Measurements from ENCODE around the gene SLC12A6. TPM values are rescaled to one million over a fixed set of nuclear protein-coding genes. Genes with fewer than 3 reads are reported as not detected.
"Not testable (repeated sequence)": the region's sequence is repeated elsewhere in the genome, so short reads cannot be mapped to it uniquely, and the experiment has no call there.

The SLC12A6 gene
- polyA plus RNA-seq, 4 donors: 3.5 to 26.0 (median 5.8) TPM

GRCh38 chr15:34352996-34353395 is 15.4 kb upstream of the SLC12A6 start:
- H3K9me3 ChIP-seq (ENCODE audit: control insufficient read depth in 2 of 2, insufficient read depth in 1 of 2, low read depth in 1 of 2, low read length in 1 of 2); H3K4me1 ChIP-seq (ENCODE audit: control insufficient read depth in 3 of 3, insufficient read depth in 2 of 3, low read depth in 1 of 3, low read length in 2 of 3); H3K4me3 ChIP-seq (ENCODE audit: low read depth in 1 of 3, low read length in 3 of 3); FAIRE-seq; H3K27ac ChIP-seq (ENCODE audit: low read depth in 1 of 3, low read length in 2 of 3); H3K27me3 ChIP-seq (ENCODE audit: control insufficient read depth in 3 of 3, insufficient read depth in 3 of 3, low read length in 3 of 3); DNase-seq: not testable (repeated sequence)
- WGBS, 3 donors: 94 to 97% (median 96%) methylated on average over 10 to 12 of the region's 12 CpGs
- peaks cover 0 to 34% (median 5%) of the 10 kb centered on the region in 3 donors for H3K36me3 ChIP-seq (ENCODE audit: control insufficient read depth in 3 of 3, insufficient read depth in 2 of 3, low read depth in 1 of 3, low read length in 3 of 3)

- H3K4me3 ChIP-seq (ENCODE audit: low read depth in 1 of 3, low read length in 3 of 3): no peak overlapping the region
- H3K4me1 ChIP-seq (ENCODE audit: control insufficient read depth in 3 of 3, insufficient read depth in 2 of 3, low read depth in 1 of 3, low read length in 2 of 3): no peaks in the 10 kb centered on the region
- H3K36me3 ChIP-seq (ENCODE audit: control insufficient read depth in 3 of 3, insufficient read depth in 2 of 3, low read depth in 1 of 3, low read length in 3 of 3): peaks cover 0 to 11% (median 5%) of the 10 kb centered on the region in 3 donors
- DNase-seq (no peak), FAIRE-seq (no peak)
- H3K27ac ChIP-seq (ENCODE audit: low read depth in 1 of 3, low read length in 2 of 3): no peak overlapping the region
- 88 to 93% (median 92%) methylated on average over 4 of the region's 4 CpGs for WGBS, 3 donors
- no peaks in the 10 kb centered on the region for H3K9me3 ChIP-seq (ENCODE audit: control insufficient read depth in 2 of 2, insufficient read depth in 1 of 2, low read depth in 1 of 2, low read length in 1 of 2)
- H3K27me3 ChIP-seq (ENCODE audit: control insufficient read depth in 3 of 3, insufficient read depth in 3 of 3, low read length in 3 of 3): no peaks in the 10 kb centered on the region
Observed at GRCh38 chr15:34349769-34350168, 12.2 kb upstream of the SLC12A6 start.

- FAIRE-seq: no peak
- Histone ChIP-seq H3K36me3 (ENCODE audit: control insufficient read depth in 3 of 3, insufficient read depth in 2 of 3, low read depth in 1 of 3, low read length in 3 of 3) (peaks cover 0 to 5% (median 0%) of the 10 kb centered on the region in 3 donors), H3K4me3 (ENCODE audit: low read depth in 1 of 3, low read length in 3 of 3) (no peak overlapping the region), H3K4me1 (ENCODE audit: control insufficient read depth in 3 of 3, insufficient read depth in 2 of 3, low read depth in 1 of 3, low read length in 2 of 3) (no peaks in the 10 kb centered on the region), H3K27ac (ENCODE audit: low read depth in 1 of 3, low read length in 2 of 3) (no peak overlapping the region), H3K27me3 (ENCODE audit: control insufficient read depth in 3 of 3, insufficient read depth in 3 of 3, low read length in 3 of 3) (no peaks in the 10 kb centered on the region), H3K9me3 (ENCODE audit: control insufficient read depth in 2 of 2, insufficient read depth in 1 of 2, low read depth in 1 of 2, low read length in 1 of 2) (no peaks in the 10 kb centered on the region)
- WGBS, 3 donors: 33 to 51% (median 46%) methylated on average over 1 of the region's 1 CpG
- DNase-seq: peak in 1 of 2 donors; percentile 35
Observed at GRCh38 chr15:34348735-34349300, 11.2 kb upstream of the SLC12A6 start.

DNA sequence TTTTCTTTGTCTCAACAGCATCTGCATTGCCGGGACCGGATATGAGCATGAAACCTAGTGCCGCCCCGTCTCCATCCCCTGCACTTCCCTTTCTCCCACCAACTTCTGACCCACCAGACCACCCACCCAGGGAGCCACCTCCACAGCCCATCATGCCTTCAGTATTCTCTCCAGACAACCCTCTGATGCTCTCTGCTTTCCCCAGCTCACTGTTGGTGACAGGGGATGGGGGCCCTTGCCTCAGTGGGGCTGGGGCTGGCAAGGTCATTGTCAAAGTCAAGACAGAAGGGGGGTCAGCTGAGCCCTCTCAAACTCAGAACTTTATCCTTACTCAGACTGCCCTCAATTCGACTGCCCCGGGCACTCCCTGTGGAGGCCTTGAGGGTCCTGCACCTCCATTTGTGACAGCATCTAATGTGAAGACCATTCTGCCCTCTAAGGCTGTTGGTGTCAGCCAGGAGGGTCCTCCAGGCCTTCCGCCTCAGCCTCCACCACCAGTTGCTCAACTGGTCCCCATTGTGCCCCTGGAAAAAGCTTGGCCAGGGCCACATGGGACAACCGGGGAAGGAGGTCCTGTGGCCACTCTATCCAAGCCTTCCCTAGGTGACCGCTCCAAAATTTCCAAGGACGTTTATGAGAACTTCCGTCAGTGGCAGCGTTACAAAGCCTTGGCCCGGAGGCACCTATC is 10.5 kb upstream of the SLC12A6 start:
- no peaks in the 10 kb centered on the region for H3K27me3 ChIP-seq (ENCODE audit: control insufficient read depth in 3 of 3, insufficient read depth in 3 of 3, low read length in 3 of 3)
- no peak overlapping the region for H3K4me3 ChIP-seq (ENCODE audit: low read depth in 1 of 3, low read length in 3 of 3)
- no peaks in the 10 kb centered on the region for H3K36me3 ChIP-seq (ENCODE audit: control insufficient read depth in 3 of 3, insufficient read depth in 2 of 3, low read depth in 1 of 3, low read length in 3 of 3)
- no peaks in the 10 kb centered on the region for H3K4me1 ChIP-seq (ENCODE audit: control insufficient read depth in 3 of 3, insufficient read depth in 2 of 3, low read depth in 1 of 3, low read length in 2 of 3)
- H3K9me3 ChIP-seq (ENCODE audit: control insufficient read depth in 2 of 2, insufficient read depth in 1 of 2, low read depth in 1 of 2, low read length in 1 of 2): no peaks in the 10 kb centered on the region
- DNase-seq (no peak), FAIRE-seq (no peak)
- H3K27ac ChIP-seq (ENCODE audit: low read depth in 1 of 3, low read length in 2 of 3): no peak overlapping the region
- 81 to 85% (median 83%) methylated on average over 13 of the region's 13 CpGs for WGBS, 3 donors

DNA sequence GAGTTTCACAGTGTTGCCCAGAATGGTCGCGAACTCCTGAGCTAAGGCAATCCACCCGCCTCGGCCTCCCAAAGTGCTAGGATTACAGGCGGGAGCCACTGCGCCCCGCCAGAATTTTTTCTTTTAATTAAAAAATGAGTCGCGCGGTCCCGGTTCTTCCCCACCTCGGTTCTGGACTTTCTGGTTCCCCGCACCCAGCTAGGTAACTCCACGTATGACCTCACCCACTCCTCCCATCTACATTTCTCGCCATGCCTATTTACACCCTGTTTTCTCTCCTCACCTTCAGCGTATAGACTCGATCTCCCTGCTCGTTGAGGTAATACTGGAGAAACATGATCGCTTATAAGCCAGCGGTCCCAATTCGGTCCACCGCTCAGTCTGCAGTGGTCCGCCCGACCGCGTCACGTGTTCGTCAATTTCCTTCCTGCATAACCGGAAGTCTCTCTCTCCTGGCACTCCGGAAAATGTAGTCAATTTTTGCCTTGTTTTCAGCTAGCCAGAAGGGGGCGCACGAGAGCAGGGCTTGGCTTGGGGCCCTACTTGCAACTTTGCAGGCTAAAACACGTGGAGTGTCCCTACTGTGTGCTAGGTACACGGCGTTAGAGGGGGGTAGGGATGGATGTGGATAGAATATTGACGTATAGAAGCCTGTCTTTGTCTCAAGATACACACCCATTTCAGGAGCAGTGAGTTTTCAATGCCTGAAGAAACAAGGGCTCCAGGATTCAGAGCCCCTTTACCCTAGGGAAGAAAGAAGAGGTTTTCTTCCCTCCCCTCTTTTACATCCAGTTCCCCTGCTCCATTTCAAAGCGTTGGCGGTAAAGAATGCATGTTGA is 5.4 kb upstream of the SLC12A6 start, which contains the start of the genes NOP10 and NUTM1:
TSS of gene NOP10 (minus strand) at position 400 of the 839 bp plus-strand sequence. CDS start at position 337, 63 bp downstream.
TSS of gene NUTM1 (plus strand) at position 579 of the 839 bp plus-strand sequence. CDS start 382 bp downstream, outside the sequence.
- no peaks in the 10 kb centered on the region for H3K27me3 ChIP-seq (ENCODE audit: control insufficient read depth in 3 of 3, insufficient read depth in 3 of 3, low read length in 3 of 3)
- 1 to 2% (median 2%) methylated on average over 38 of the region's 38 CpGs for WGBS, 3 donors
- no peak for FAIRE-seq

DNA sequence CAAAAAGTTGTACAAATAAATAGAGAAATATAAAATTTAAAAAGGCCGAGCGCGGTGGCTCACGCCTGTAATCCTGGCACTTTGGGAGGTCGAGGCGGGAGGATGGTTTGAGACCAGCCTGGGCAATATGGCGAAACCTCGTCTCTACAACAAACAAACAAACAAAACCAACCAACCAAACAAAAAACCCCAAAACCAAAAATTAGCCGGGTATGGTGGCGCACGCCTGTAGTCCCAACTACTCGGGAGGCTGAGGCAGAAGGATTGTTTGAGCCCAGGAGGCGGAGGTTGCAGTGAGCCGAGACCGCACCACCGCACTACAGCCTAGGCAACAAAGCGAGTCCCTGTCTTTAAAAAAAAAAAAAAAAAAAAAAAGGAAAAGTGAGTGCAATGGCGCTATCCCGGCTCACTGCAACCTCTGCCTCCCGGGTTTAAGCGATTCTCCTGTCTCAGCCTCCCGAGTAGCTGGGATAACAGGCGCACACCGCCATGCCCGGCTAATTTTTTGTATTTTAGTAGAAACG is 4.7 kb upstream of the SLC12A6 start:
- H3K4me1 ChIP-seq (ENCODE audit: control insufficient read depth in 3 of 3, insufficient read depth in 2 of 3, low read depth in 1 of 3, low read length in 2 of 3); H3K27me3 ChIP-seq (ENCODE audit: control insufficient read depth in 3 of 3, insufficient read depth in 3 of 3, low read length in 3 of 3); FAIRE-seq; DNase-seq; H3K9me3 ChIP-seq (ENCODE audit: control insufficient read depth in 2 of 2, insufficient read depth in 1 of 2, low read depth in 1 of 2, low read length in 1 of 2): not testable (repeated sequence)
- H3K27ac ChIP-seq (ENCODE audit: low read depth in 1 of 3, low read length in 2 of 3): peak overlapping the region; percentile 89 to 99 (median 97)
- H3K4me3 ChIP-seq (ENCODE audit: low read depth in 1 of 3, low read length in 3 of 3): peak overlapping the region; percentile 55 to 99 (median 61)
- peaks cover 0 to 11% (median 0%) of the 10 kb centered on the region in 3 donors for H3K36me3 ChIP-seq (ENCODE audit: control insufficient read depth in 3 of 3, insufficient read depth in 2 of 3, low read depth in 1 of 3, low read length in 3 of 3)
- 24 to 36% (median 26%) methylated on average over 25 to 26 of the region's 26 CpGs for WGBS, 3 donors

More for the DNA sequence above, 5.4 kb upstream of the SLC12A6 start, which contains the start of the genes NOP10 and NUTM1:
- H3K27ac ChIP-seq (ENCODE audit: low read depth in 1 of 3, low read length in 2 of 3): peak within 1 kb of the TSS; percentile 89 to 99 (median 97)
- H3K9me3 ChIP-seq (ENCODE audit: control insufficient read depth in 2 of 2, insufficient read depth in 1 of 2, low read depth in 1 of 2, low read length in 1 of 2): no peaks in the 10 kb centered on the region
- peaks cover 0 to 11% (median 0%) of the 10 kb centered on the region in 3 donors for H3K36me3 ChIP-seq (ENCODE audit: control insufficient read depth in 3 of 3, insufficient read depth in 2 of 3, low read depth in 1 of 3, low read length in 3 of 3)
- H3K4me3 ChIP-seq (ENCODE audit: low read depth in 1 of 3, low read length in 3 of 3): peak within 1 kb of the TSS; percentile 55 to 99 (median 61)
- H3K4me1 ChIP-seq (ENCODE audit: control insufficient read depth in 3 of 3, insufficient read depth in 2 of 3, low read depth in 1 of 3, low read length in 2 of 3): peaks cover 0 to 5% (median 5%) of the 10 kb centered on the region in 3 donors
- peak; percentile 92 to 96 for DNase-seq

DNA sequence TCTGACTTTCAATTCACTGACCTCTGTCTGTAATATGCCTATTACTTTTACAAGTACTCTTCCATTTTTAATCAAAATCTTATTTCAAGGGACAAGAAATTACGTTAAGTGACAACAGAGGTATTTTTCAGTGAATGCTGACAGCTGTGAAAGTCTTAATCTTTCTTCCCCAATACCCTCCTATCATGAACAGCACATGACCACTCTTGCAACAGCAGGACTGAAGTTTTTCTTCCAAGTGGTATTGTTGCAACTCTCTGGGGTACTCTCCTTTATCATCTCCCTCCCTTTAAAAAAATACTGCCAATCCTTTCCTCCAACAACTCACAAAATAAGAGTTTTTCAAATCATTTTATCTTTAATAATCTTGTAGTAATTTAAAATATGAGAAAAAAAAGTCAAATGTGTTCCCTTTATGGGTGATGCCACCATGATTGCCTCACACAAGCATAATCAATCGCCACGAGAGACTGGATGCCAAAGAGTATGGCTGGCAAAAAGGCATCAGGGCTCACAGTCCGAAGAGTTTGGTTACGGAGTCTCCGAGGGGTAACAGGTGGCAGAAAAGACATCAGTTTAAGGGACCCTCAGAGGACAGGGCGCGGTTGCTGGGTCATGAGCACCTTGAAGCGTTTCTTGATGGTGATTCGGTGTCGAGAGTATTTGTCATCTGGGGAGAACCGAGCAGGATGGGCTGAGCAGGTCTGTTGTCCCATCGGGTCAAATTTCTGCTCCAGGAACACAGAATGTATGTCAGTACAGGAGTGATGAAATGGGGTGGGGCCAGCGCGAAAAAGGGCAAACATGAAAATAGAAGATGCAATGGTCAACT is 4.0 kb upstream of the SLC12A6 start:
- DNase-seq (no peak), FAIRE-seq (no peak)
- H3K27ac ChIP-seq (ENCODE audit: low read depth in 1 of 3, low read length in 2 of 3): no peak overlapping the region
- peaks cover 0 to 11% (median 0%) of the 10 kb centered on the region in 3 donors for H3K36me3 ChIP-seq (ENCODE audit: control insufficient read depth in 3 of 3, insufficient read depth in 2 of 3, low read depth in 1 of 3, low read length in 3 of 3)
- peak overlapping the region in 2 of 3 donors; percentile 55 to 99 for H3K4me3 ChIP-seq (ENCODE audit: low read depth in 1 of 3, low read length in 3 of 3)
- WGBS, 3 donors: 91 to 94% (median 93%) methylated on average over 15 of the region's 15 CpGs
- H3K27me3 ChIP-seq (ENCODE audit: control insufficient read depth in 3 of 3, insufficient read depth in 3 of 3, low read length in 3 of 3): no peaks in the 10 kb centered on the region
- H3K4me1 ChIP-seq (ENCODE audit: control insufficient read depth in 3 of 3, insufficient read depth in 2 of 3, low read depth in 1 of 3, low read length in 2 of 3): peaks cover 0 to 9% (median 5%) of the 10 kb centered on the region in 3 donors
- H3K9me3 ChIP-seq (ENCODE audit: control insufficient read depth in 2 of 2, insufficient read depth in 1 of 2, low read depth in 1 of 2, low read length in 1 of 2): no peaks in the 10 kb centered on the region
